Measurements from ENCODE around the gene ZNF280D.

ZNF280D gene

GRCh38 chr15:56749982-56750381 lies 16.7 kb upstream of the ZNF280D start:
- no peak for DNase-seq

GRCh38 chr15:56744701-56745683 lies 11.7 kb upstream of the ZNF280D start:
- DNase-seq: no peak

GRCh38 chr15:56741541-56741940 lies 8.2 kb upstream of the ZNF280D start:
- no peak for DNase-seq

GRCh38 chr15:56739964-56740640 lies 6.8 kb upstream of the ZNF280D start:
- no peak for DNase-seq

GRCh38 chr15:56739474-56739873 lies 6.2 kb upstream of the ZNF280D start:
- no peak for DNase-seq

- no peak for DNase-seq
These were observed 4.5 kb upstream of the ZNF280D start for GRCh38 chr15:56737791-56738190.

GRCh38 chr15:56736881-56737707 lies 3.8 kb upstream of the ZNF280D start:
- DNase-seq: no peak

- DNase-seq: no peak
These were observed 3.0 kb upstream of the ZNF280D start for GRCh38 chr15:56736308-56736707.

- no peak for DNase-seq
These were observed 2.3 kb upstream of the ZNF280D start for GRCh38 chr15:56735589-56735988.

- DNase-seq: no peak
These were observed 815 bp upstream of the ZNF280D start for GRCh38 chr15:56734013-56734635.

GRCh38 chr15:56732886-56733135 lies 498 bp downstream of the ZNF280D start:
- peak; percentile 17 for DNase-seq

- DNase-seq: no peak
These were observed 999 bp downstream of the ZNF280D start for GRCh38 chr15:56732135-56732885.

GRCh38 chr15:56731548-56731947 lies 1.8 kb downstream of the ZNF280D start:
- DNase-seq: no peak

- no peak for DNase-seq
These were observed 3.7 kb downstream of the ZNF280D start for GRCh38 chr15:56729561-56729960.

GRCh38 chr15:56725386-56725785 lies 7.9 kb downstream of the ZNF280D start:
- no peak for DNase-seq

- no peak for DNase-seq
These were observed 9.1 kb downstream of the ZNF280D start for GRCh38 chr15:56724232-56724631.

- no peak for DNase-seq
These were observed 9.5 kb downstream of the ZNF280D start for GRCh38 chr15:56723787-56724186.

- no peak for DNase-seq
These were observed 13.3 kb downstream of the ZNF280D start for GRCh38 chr15:56719774-56720555.

- DNase-seq: no peak
These were observed 14.2 kb downstream of the ZNF280D start for GRCh38 chr15:56719021-56719612.

- DNase-seq: no peak
These were observed 14.7 kb downstream of the ZNF280D start for GRCh38 chr15:56718560-56718959.

- DNase-seq: no peak
These were observed 17.0 kb downstream of the ZNF280D start for GRCh38 chr15:56716334-56716733.

Data from activated T-cell treated with anti-CD3 and anti-CD28 coated beads for 4 hours (primary cell).